K562 (cell line): ENCODE results near the gene CCDC144A. TPM values are rescaled to one million over a fixed set of nuclear protein-coding genes. Genes with fewer than 3 reads are reported as not detected.

ENCODE experiments used
- ATAC-seq: fragments of 200-7000 bp; cut with Tn5 transposase; 3 replicates; pipeline ENCODE4 v1.9.1; 2020; ENCODE audit warnings: moderate library complexity
- BruUV-seq: library from RNA; stranded (reverse); fragments of 400-500 nt; replicated peaks from 2 replicates; lab custom pipeline; 2021; lab: Mats Ljungman, UMichigan
- CTCF ChIA-PET: fragments of 300-600 bp; formaldehyde crosslinking; extraction: SDS; loops from one replicate; lab custom pipeline; 2021; ENCODE audit warnings: low intra/inter-chr PET ratio; lab: Yijun Ruan, JAX
- POLR2A ChIA-PET: fragments of 300-600, 350-650 bp; sonication (Branson Sonifier 250); formaldehyde crosslinking; extraction: SDS; loops from one replicate; lab custom pipeline; 2021; ENCODE audit warnings: antibody characterized with exemption, inconsistent platforms; lab: Yijun Ruan, JAX
- DNase-seq, 4 experiments: peaks; one replicate each; pipeline versions ENCODE4 v3.0.0 to v3.0.0-alpha.2; 2011 to 2018; ENCODE audit warnings: low spot score in 3 of 4, mixed read lengths in 3 of 4; ENCODE audit errors: extremely low read depth in 1 of 4
- FAIRE-seq: peaks from 2 replicates; lab custom pipeline; 2011; peaks lifted over from hg19 to GRCh38; lab: Jason Lieb, UNC
- H2AFZ ChIP-seq: 2 replicates; pipeline ENCODE4 v1.6.0; 2011; ENCODE audit warnings: low read depth, low read length, control low read depth, inconsistent platforms
- H3K27ac ChIP-seq: fragments of 200-600 bp; 3 replicates; pipeline ENCODE4 v1.8.0; 2011; ENCODE audit warnings: low read depth, mild to moderate bottlenecking, control low read depth, inconsistent platforms, low read length, moderate library complexity, mixed read lengths; ENCODE audit errors: extremely low read depth
- H3K27me3 ChIP-seq, 2 experiments: fragments of 300-600 bp in 1 of 2; 2 replicates in 1 of 2; 3 replicates in 1 of 2; pipeline versions ENCODE4 v1.6.0 to v1.8.0; 2011; ENCODE audit warnings: inconsistent platforms in 2 of 2, low read length in 2 of 2, mild to moderate bottlenecking in 1 of 2, mixed read lengths in 1 of 2, moderate library complexity in 1 of 2; ENCODE audit not compliant: control insufficient read depth in 2 of 2, insufficient read depth in 2 of 2
- H3K36me3 ChIP-seq: fragments of 300-600 bp; 3 replicates; pipeline ENCODE4 v1.8.0; 2011; ENCODE audit warnings: mild to moderate bottlenecking, low read length, inconsistent platforms; ENCODE audit not compliant: control insufficient read depth, insufficient read depth
- H3K4me1 ChIP-seq, 2 experiments: fragments of 200-600 bp in 1 of 2; replicated peaks in 1 of 2; 2 replicates in 1 of 2; 3 replicates in 1 of 2; pipeline versions ENCODE4 v1.5.1 to v1.8.0; 2011; ENCODE audit warnings: inconsistent platforms in 2 of 2, low read length in 2 of 2, mild to moderate bottlenecking in 1 of 2, mixed read lengths in 1 of 2, moderate library complexity in 1 of 2; ENCODE audit not compliant: control insufficient read depth in 2 of 2, insufficient read depth in 2 of 2
- H3K4me2 ChIP-seq: 2 replicates; pipeline ENCODE4 v1.6.1; 2011; ENCODE audit warnings: low read length, control low read depth, inconsistent platforms, mixed read lengths; ENCODE audit not compliant: insufficient read depth
- H3K4me3 ChIP-seq: fragments of 200-600 bp; sonication (generic), shearing (Covaris generic); 2 replicates; pipeline ENCODE4 v1.5.1; 2016; ENCODE audit warnings: control low read depth, inconsistent platforms
- H3K79me2 ChIP-seq: fragments of 200-600 bp; 3 replicates; pipeline ENCODE4 v1.8.0; 2011; ENCODE audit warnings: low read length, inconsistent platforms; ENCODE audit not compliant: control insufficient read depth, insufficient read depth
- H3K9ac ChIP-seq, 2 experiments: 2 replicates each; pipeline versions ENCODE4 v1.6.0 to v1.6.1; 2011; ENCODE audit warnings: low read depth in 2 of 2, low read length in 2 of 2, control low read depth in 1 of 2, inconsistent platforms in 1 of 2, mild to moderate bottlenecking in 1 of 2, mixed read lengths in 1 of 2; ENCODE audit not compliant: insufficient read depth in 1 of 2
- H3K9me1 ChIP-seq: one replicate; pipeline ENCODE4 v1.6.0; 2011; ENCODE audit warnings: inconsistent platforms, mild to moderate bottlenecking, low read length, moderate library complexity; ENCODE audit not compliant: control insufficient read depth, insufficient read depth
- H3K9me3 ChIP-seq: replicated peaks from 2 replicates; pipeline ENCODE4 v1.5.1; 2011; ENCODE audit warnings: low read depth, low read length, inconsistent platforms; ENCODE audit not compliant: control insufficient read depth, insufficient read depth
- H4K20me1 ChIP-seq: replicated peaks from 2 replicates; pipeline ENCODE4 v1.6.1; 2011; ENCODE audit warnings: low read length, inconsistent platforms, mixed read lengths; ENCODE audit not compliant: control insufficient read depth, insufficient read depth
- CTCFL ChIP-seq: IDR thresholded peaks from 2 replicates; pipeline ENCODE4 v1.6.1; 2011; ENCODE audit warnings: borderline replicate concordance, low read depth, mild to moderate bottlenecking, moderate library complexity, low read length; ENCODE audit not compliant: insufficient read depth, poor library complexity, severe bottlenecking
- HDAC1 ChIP-seq, 2 experiments: fragments of 450-650 bp; IDR thresholded peaks; 2 replicates each; pipeline ENCODE4 v1.6.1; 2016 to 2017; ENCODE audit warnings: inconsistent platforms in 1 of 2, mild to moderate bottlenecking in 1 of 2, moderate library complexity in 1 of 2
- MEF2D ChIP-seq: conservative IDR thresholded peaks from 2 replicates; pipeline ENCODE4 v1.6.1; 2016; ENCODE audit warnings: low read depth, missing genetic modification characterization, missing compliant biosample characterization
- PTRF ChIP-seq: fragments of 450-650 bp; IDR thresholded peaks from 2 replicates; pipeline ENCODE4 v1.6.1; 2016; ENCODE audit warnings: mild to moderate bottlenecking, missing genetic modification characterization, missing compliant biosample characterization
- RAD51 ChIP-seq: fragments of 450-650 bp; IDR thresholded peaks from 2 replicates; pipeline ENCODE4 v1.7.1; 2016; ENCODE audit warnings: low read depth, mild to moderate bottlenecking, borderline replicate concordance
- RBBP5 ChIP-seq: fragments of 200-600 bp; sonication (generic); IDR thresholded peaks from 2 replicates; pipeline ENCODE4 v1.6.1; 2012; ENCODE audit warnings: borderline replicate concordance, mild to moderate bottlenecking, low read length, control low read depth, inconsistent platforms; ENCODE audit not compliant: insufficient read depth, poor library complexity, severe bottlenecking
- RBM22 ChIP-seq: fragments of 200-400 bp; formaldehyde crosslinking; IDR thresholded peaks from 2 replicates; pipeline ENCODE4 v1.6.1; 2018; ENCODE audit warnings: low read length, low read depth; ENCODE audit not compliant: poor library complexity, severe bottlenecking
- RFX1 ChIP-seq: fragments of 450-650 bp; IDR thresholded peaks from 2 replicates; pipeline ENCODE4 v1.6.1; 2016; ENCODE audit warnings: mild to moderate bottlenecking, moderate library complexity
- SREBF1 ChIP-seq: fragments of 150-350 bp; IDR thresholded peaks from 2 replicates; pipeline ENCODE4 v1.6.1; 2014; ENCODE audit warnings: antibody characterized with exemption, low read depth, low read length, borderline replicate concordance
- SRSF9 ChIP-seq: fragments of 200-400 bp; formaldehyde crosslinking; IDR thresholded peaks from 2 replicates; pipeline ENCODE4 v1.6.1; 2017; ENCODE audit warnings: low read depth, low read length, borderline replicate concordance
- ZBTB2 ChIP-seq: fragments of 450-650 bp; IDR thresholded peaks from 2 replicates; pipeline ENCODE4 v1.6.1; 2016; ENCODE audit warnings: antibody characterized with exemption
- ZFX ChIP-seq: sonication (generic); formaldehyde crosslinking; IDR thresholded peaks from 2 replicates; pipeline ENCODE4 v1.8.0; 2022; ENCODE audit warnings: mild to moderate bottlenecking, missing genetic modification reagents, moderate library complexity
- ZNF23 ChIP-seq: fragments of 250-450 bp; sonication (Bioruptor Pico); IDR thresholded peaks from 2 replicates; pipeline ENCODE4 v1.4.0; 2020; ENCODE audit warnings: mild to moderate bottlenecking
- ZNF232 ChIP-seq: sonication (generic); formaldehyde crosslinking; IDR thresholded peaks from 2 replicates; pipeline ENCODE4 v1.8.0; 2022; ENCODE audit warnings: mild to moderate bottlenecking, missing genetic modification reagents
- ZNF696 ChIP-seq: fragments of 250-450 bp; sonication (Bioruptor Pico); conservative IDR thresholded peaks from 2 replicates; pipeline ENCODE4 v1.4.0; 2020; ENCODE audit warnings: mild to moderate bottlenecking, moderate library complexity
- ZNF75A ChIP-seq: fragments of 450-650 bp; formaldehyde crosslinking; IDR thresholded peaks from 2 replicates; pipeline ENCODE4 v1.4.0; 2020; ENCODE audit warnings: mild to moderate bottlenecking
- WGBS: fragments of 100-300 bp; shearing (Covaris generic); methylation state at CpG from one replicate; pipeline ENCODE4 v1.1.6; 2016; ENCODE audit warnings: low coverage, mixed read lengths; ENCODE audit not compliant: insufficient coverage; ENCODE audit errors: missing lambda C conversion rate; 5-methylcytosine and 5-hydroxymethylcytosine counted together
- in situ Hi-C: fragments of 300-500 bp; cut with MboI; formaldehyde crosslinking; loops from 4 replicates; pipeline ENCODE4 v1.15.0; 2018; ENCODE audit warnings: inconsistent platforms, mixed read lengths
- intact Hi-C: fragments of 100-400 bp; cut with micrococcal nuclease; formaldehyde crosslinking; loops from 2 replicates; pipeline ENCODE4 v1.14.2; 2022
- polyA plus RNA-seq, 8 experiments: library from polyadenylated mRNA; depleted of rRNA in 4 of 8; stranded (reverse) in 5 of 8; unstranded in 3 of 8; fragments of >200 nt; fragmentation: Nextera tagmentation in 2 of 8; fragmentation: Illumina TruSeq in 1 of 8; extraction: Ambion mirVana in 2 of 8; extraction: Trizol in 1 of 8; gene quantifications; 2 replicates each; pipeline versions ENCODE4 v1.2.1 to v1.2.3, GENCODE V29; 2011 to 2014; ENCODE audit warnings: inconsistent platforms in 1 of 8, missing spikeins in 1 of 8
- total RNA-seq, 7 experiments: library from RNA; depleted of rRNA in 6 of 7; stranded (reverse); fragments of >200 nt in 6 of 7; fragmentation: Illumina TruSeq in 2 of 7; extraction: Trizol in 2 of 7; gene quantifications; 2 replicates each; pipeline versions ENCODE4 v1.2.1 to v1.2.3, GENCODE V29; 2011 to 2021; ENCODE audit warnings: low replicate concordance in 1 of 7
- TF ChIP-seq, protein P1 (sequence below), 2 experiments: fragments of 200-800 bp in 1 of 2; sonication (Bioruptor generic) in 1 of 2; sonication (generic) in 1 of 2; formaldehyde crosslinking in 1 of 2; IDR thresholded peaks in 1 of 2; conservative IDR thresholded peaks in 1 of 2; 2 replicates each; pipeline versions ENCODE4 v1.5.0 to v1.6.1; 2016 to 2020; ENCODE audit warnings: missing compliant biosample characterization in 1 of 2, missing genetic modification characterization in 1 of 2, missing genetic modification reagents in 1 of 2

CCDC144A gene
- total and polyA plus RNA-seq, 9 of the 15 experiments (the other 6 are each of a cell fraction or from before 2014, with no cell fraction given): 0.03 to 0.76 (median 0.36) TPM

GRCh38 chr17:16653367-16654041, 36.5 kb upstream of the CCDC144A start, which contains the start of gene ZNF624:
ZNF624 (minus strand) TSS chr17:16653850.
- POLR2A ChIA-PET: interaction anchor here (1.0 kb wide), 1 partner anchor 14 kb away, joined by 3 read pairs; no protein-coding TSS in a partner anchor
- FAIRE-seq: peak; percentile 65
- ATAC-seq: peak; percentile 99
- no peak for TF ChIP-seq RAD51
- TF ChIP-seq HDAC1 (IDR thresholded peaks at IDR 0.05): 0 out of 4 replicates have a peak, but pooled peaks of 1 of the 2 experiments have one; percentile 30
- TF ChIP-seq RBBP5: peak; percentile 52
- TF ChIP-seq ZNF232: no peak
- no peak for TF ChIP-seq SRSF9
- peak; percentile 75 for TF ChIP-seq ZBTB2
- no peak for TF ChIP-seq RBM22
- TF ChIP-seq ZNF696 (CRISPR knock-in tag): no peak
- TF ChIP-seq ZFX (CRISPR knock-in tag): peak; percentile 90
- no peak for TF ChIP-seq PTRF (tag)
- no peak for TF ChIP-seq SREBF1
- TF ChIP-seq RFX1: no peak
- no peak for TF ChIP-seq ZNF75A (CRISPR knock-in tag)
- TF ChIP-seq, protein P1, sequence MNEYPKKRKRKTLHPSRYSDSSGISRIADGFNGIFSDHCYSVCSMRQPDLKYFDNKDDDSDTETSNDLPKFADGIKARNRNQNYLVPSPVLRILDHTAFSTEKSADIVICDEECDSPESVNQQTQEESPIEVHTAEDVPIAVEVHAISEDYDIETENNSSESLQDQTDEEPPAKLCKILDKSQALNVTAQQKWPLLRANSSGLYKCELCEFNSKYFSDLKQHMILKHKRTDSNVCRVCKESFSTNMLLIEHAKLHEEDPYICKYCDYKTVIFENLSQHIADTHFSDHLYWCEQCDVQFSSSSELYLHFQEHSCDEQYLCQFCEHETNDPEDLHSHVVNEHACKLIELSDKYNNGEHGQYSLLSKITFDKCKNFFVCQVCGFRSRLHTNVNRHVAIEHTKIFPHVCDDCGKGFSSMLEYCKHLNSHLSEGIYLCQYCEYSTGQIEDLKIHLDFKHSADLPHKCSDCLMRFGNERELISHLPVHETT (CRISPR knock-in tag; conservative IDR thresholded peaks at IDR 0.05 in 1 of 2, IDR thresholded peaks at IDR 0.05 in 1 of 2): no peak
- no peak for TF ChIP-seq ZNF23 (CRISPR knock-in tag)
- no peak for TF ChIP-seq MEF2D (tag)
- TF ChIP-seq CTCFL: no peak

More at GRCh38 chr17:16653367-16654041, 36.5 kb upstream of the CCDC144A start, which contains the start of gene ZNF624:
- DNase-seq: peak; percentile 89 to 91 (median 89)
- H4K20me1 ChIP-seq: no peaks in the 10 kb centered on the region
- H3K79me2 ChIP-seq: peaks cover 4% of the 10 kb centered on the region; the same call in 1 of the 3 replicates
- intact Hi-C loops: no loop called here
- no TSS peak for BruUV-seq
- H3K27me3 ChIP-seq: no peaks in the 10 kb centered on the region
- peak within 1 kb of the TSS; percentile 94 for H3K4me2 ChIP-seq
- CTCF ChIA-PET: no interaction called here
- in situ Hi-C loops: no loop called here
- no peaks in the 10 kb centered on the region for H3K9me1 ChIP-seq
- H3K9ac ChIP-seq: peak within 1 kb of the TSS; percentile 80 to 94
- 2% methylated on average over 28 of the region's 55 CpGs for WGBS
- H3K4me3 ChIP-seq: peak within 1 kb of the TSS; percentile 72
- peak within 1 kb of the TSS; percentile 73 for H2AFZ ChIP-seq
- no peaks in the 10 kb centered on the region for H3K9me3 ChIP-seq
- peaks cover 3 to 5% of the 10 kb centered on the region in 2 experiments; a peak in 2 of 5 replicates for H3K4me1 ChIP-seq
- H3K36me3 ChIP-seq: no peaks in the 10 kb centered on the region
- H3K27ac ChIP-seq: peak within 1 kb of the TSS; percentile 74
